ENCODE data around the gene MYCN. TPM values are rescaled to one million over a fixed set of nuclear protein-coding genes. Genes with fewer than 3 reads are reported as not detected.
"Not testable (repeated sequence)": the region's sequence is repeated elsewhere in the genome, so short reads cannot be mapped to it uniquely, and the experiment has no call there.

The MYCN gene
- total and polyA plus RNA-seq, 2 experiments from 2014 or later = 8.9 to 16.7 TPM

GRCh38 chr2:15907461-15908324, 32.7 kb upstream of the MYCN start:
- Histone ChIP-seq H3K9me2 (replicated peaks; ENCODE audit: insufficient read depth) (no peaks in the 10 kb centered on the region), H3K36me3 (replicated peaks; ENCODE audit: insufficient read depth, low read depth) (no peaks in the 10 kb centered on the region), H2AFZ (no peak overlapping the region), H3K4me2 (no peak overlapping the region), H3K79me2 (no peaks in the 10 kb centered on the region), H4K20me1 (ENCODE audit: insufficient read depth, poor library complexity, severe bottlenecking) (no peaks in the 10 kb centered on the region), H3K4me1 (ENCODE audit: insufficient read depth) (no peaks in the 10 kb centered on the region), H3K4me3 (no peak overlapping the region), H3K9me3 (ENCODE audit: low read depth) (no peaks in the 10 kb centered on the region), H3K27me3 (no peaks in the 10 kb centered on the region), H3K27ac (no peak overlapping the region)
- DNase-seq (ENCODE audit: low spot score) = no peak
- 96% methylated on average over 2 of the region's 2 CpGs for WGBS (ENCODE audit: low lambda C conversion rate, missing lambda C conversion rate)
- TF ChIP-seq EZH2phosphoT487 (IDR thresholded peaks at IDR 0.05; ENCODE audit: low read depth, severe bottlenecking, unreplicated experiment) (no peak), EZH2 (IDR thresholded peaks at IDR 0.05; ENCODE audit: borderline replicate concordance) (no peak), CTCF (IDR thresholded peaks at IDR 0.05; ENCODE audit: poor library complexity) (no peak)

GRCh38 chr2:15908371-15908770, 32.0 kb upstream of the MYCN start:
- no peak for TF ChIP-seq CTCF (IDR thresholded peaks at IDR 0.05; ENCODE audit: poor library complexity)
- TF ChIP-seq EZH2phosphoT487 (IDR thresholded peaks at IDR 0.05; ENCODE audit: low read depth, severe bottlenecking, unreplicated experiment) = no peak
- no peak for TF ChIP-seq EZH2 (IDR thresholded peaks at IDR 0.05; ENCODE audit: borderline replicate concordance)
- no peak for DNase-seq (ENCODE audit: low spot score)
- WGBS (ENCODE audit: low lambda C conversion rate, missing lambda C conversion rate) = 95% methylated on average over 4 of the region's 4 CpGs
- no peaks in the 10 kb centered on the region for H3K79me2 ChIP-seq
- no peaks in the 10 kb centered on the region for H3K9me3 ChIP-seq (ENCODE audit: low read depth)
- no peak overlapping the region for H3K27ac ChIP-seq
- no peaks in the 10 kb centered on the region for H3K27me3 ChIP-seq
- H3K4me1 ChIP-seq (ENCODE audit: insufficient read depth) = no peaks in the 10 kb centered on the region
- no peak overlapping the region for H3K4me2 ChIP-seq
- H3K4me3 ChIP-seq = no peak overlapping the region
- no peaks in the 10 kb centered on the region for H3K36me3 ChIP-seq (replicated peaks; ENCODE audit: insufficient read depth, low read depth)
- no peaks in the 10 kb centered on the region for H3K9me2 ChIP-seq (replicated peaks; ENCODE audit: insufficient read depth)
- H2AFZ ChIP-seq = no peak overlapping the region
- H4K20me1 ChIP-seq (ENCODE audit: insufficient read depth, poor library complexity, severe bottlenecking) = no peaks in the 10 kb centered on the region

GRCh38 chr2:15909157-15909556, 31.2 kb upstream of the MYCN start:
- no peaks in the 10 kb centered on the region for H3K4me1 ChIP-seq (ENCODE audit: insufficient read depth)
- no peak overlapping the region for H3K4me3 ChIP-seq
- WGBS (ENCODE audit: low lambda C conversion rate, missing lambda C conversion rate) = 95% methylated on average over 4 of the region's 4 CpGs
- H3K27ac ChIP-seq = no peak overlapping the region
- no peak for DNase-seq (ENCODE audit: low spot score)
- no peak overlapping the region for H2AFZ ChIP-seq
- no peaks in the 10 kb centered on the region for H3K9me2 ChIP-seq (replicated peaks; ENCODE audit: insufficient read depth)
- no peaks in the 10 kb centered on the region for H3K79me2 ChIP-seq
- no peak overlapping the region for H3K4me2 ChIP-seq
- H3K9me3 ChIP-seq (ENCODE audit: low read depth) = no peaks in the 10 kb centered on the region
- no peaks in the 10 kb centered on the region for H3K27me3 ChIP-seq
- no peaks in the 10 kb centered on the region for H3K36me3 ChIP-seq (replicated peaks; ENCODE audit: insufficient read depth, low read depth)
- no peaks in the 10 kb centered on the region for H4K20me1 ChIP-seq (ENCODE audit: insufficient read depth, poor library complexity, severe bottlenecking)
- TF ChIP-seq EZH2 (IDR thresholded peaks at IDR 0.05; ENCODE audit: borderline replicate concordance) = no peak

- no peaks in the 10 kb centered on the region for H3K4me1 ChIP-seq (ENCODE audit: insufficient read depth)
- no peak overlapping the region for H2AFZ ChIP-seq
- no peak for TF ChIP-seq EZH2 (IDR thresholded peaks at IDR 0.05; ENCODE audit: borderline replicate concordance)
- no peak for TF ChIP-seq EZH2phosphoT487 (IDR thresholded peaks at IDR 0.05; ENCODE audit: low read depth, severe bottlenecking, unreplicated experiment)
- no peak for TF ChIP-seq CTCF (IDR thresholded peaks at IDR 0.05; ENCODE audit: poor library complexity)
- no peak overlapping the region for H3K4me3 ChIP-seq
- no peak overlapping the region for H3K4me2 ChIP-seq
- WGBS (ENCODE audit: low lambda C conversion rate, missing lambda C conversion rate) = 95% methylated on average over 4 of the region's 4 CpGs
- H3K9me3 ChIP-seq (ENCODE audit: low read depth) = no peaks in the 10 kb centered on the region
- H4K20me1 ChIP-seq (ENCODE audit: insufficient read depth, poor library complexity, severe bottlenecking) = no peaks in the 10 kb centered on the region
- no peaks in the 10 kb centered on the region for H3K27me3 ChIP-seq
- no peaks in the 10 kb centered on the region for H3K36me3 ChIP-seq (replicated peaks; ENCODE audit: insufficient read depth, low read depth)
- H3K9me2 ChIP-seq (replicated peaks; ENCODE audit: insufficient read depth) = no peaks in the 10 kb centered on the region
- H3K27ac ChIP-seq = no peak overlapping the region
- no peaks in the 10 kb centered on the region for H3K79me2 ChIP-seq
- DNase-seq (ENCODE audit: low spot score) = no peak
Observed at GRCh38 chr2:15909736-15910135, 30.6 kb upstream of the MYCN start.

GRCh38 chr2:15911270-15911669, 29.1 kb upstream of the MYCN start:
- H3K4me1 ChIP-seq (ENCODE audit: insufficient read depth); H3K4me2 ChIP-seq; H3K36me3 ChIP-seq (replicated peaks; ENCODE audit: insufficient read depth, low read depth); DNase-seq (ENCODE audit: low spot score); H3K4me3 ChIP-seq; H3K27me3 ChIP-seq; H3K79me2 ChIP-seq; H3K9me3 ChIP-seq (ENCODE audit: low read depth); H2AFZ ChIP-seq; H3K27ac ChIP-seq; H3K9me2 ChIP-seq (replicated peaks; ENCODE audit: insufficient read depth); H4K20me1 ChIP-seq (ENCODE audit: insufficient read depth, poor library complexity, severe bottlenecking): not testable (repeated sequence)
- 99% methylated on average over 3 of the region's 3 CpGs for WGBS (ENCODE audit: low lambda C conversion rate, missing lambda C conversion rate)
